Epidermal melanocyte (primary cell): ENCODE data around the gene MTLN.
"Not testable (repeated sequence)": the region's sequence is repeated elsewhere in the genome, so short reads cannot be mapped to it uniquely, and the experiment has no call there.

Experiments used
- DNase-seq: peaks from one replicate; pipeline ENCODE4 v3.0.0; 2011; ENCODE audit warnings: low spot score; ENCODE audit not compliant: insufficient read length

Gene MTLN, protein sequence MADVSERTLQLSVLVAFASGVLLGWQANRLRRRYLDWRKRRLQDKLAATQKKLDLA

GRCh38 chr2:110211938-110212858 lies at the start of gene MTLN:
Gene MTLN, minus strand, starts transcription at chr2:110212547. Its CDS starts 22 bp downstream, at chr2:110212525.
- peak; percentile 68 for DNase-seq

GRCh38 chr2:110261910-110262309 lies 49.6 kb upstream of the MTLN start:
- DNase-seq: not testable (repeated sequence)

GRCh38 chr2:110248081-110248795 lies 35.9 kb upstream of the MTLN start:
- not testable (repeated sequence) for DNase-seq

GRCh38 chr2:110245488-110246435 lies 33.4 kb upstream of the MTLN start:
- DNase-seq: not testable (repeated sequence)

DNA sequence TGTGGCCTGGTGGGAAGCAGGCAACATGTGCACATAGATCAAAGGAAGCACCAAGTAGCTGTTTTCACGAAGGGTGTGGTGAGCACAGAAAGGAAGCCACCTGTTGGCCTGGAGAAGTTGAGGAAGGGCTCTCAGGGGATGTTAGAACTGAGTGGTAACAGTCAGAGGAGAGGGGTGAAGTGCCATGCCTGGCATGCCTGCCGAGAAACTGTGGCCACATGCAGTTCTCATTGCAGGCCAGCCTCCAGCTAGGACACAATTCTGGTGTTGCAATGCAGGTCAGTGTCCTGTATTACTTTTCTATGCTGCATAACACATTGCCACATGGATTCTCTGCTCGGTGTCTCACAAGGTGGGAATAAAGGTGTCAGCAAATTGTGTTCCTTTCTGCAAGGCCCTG lies 30.9 kb upstream of the MTLN start:
- DNase-seq: not testable (repeated sequence)

DNA sequence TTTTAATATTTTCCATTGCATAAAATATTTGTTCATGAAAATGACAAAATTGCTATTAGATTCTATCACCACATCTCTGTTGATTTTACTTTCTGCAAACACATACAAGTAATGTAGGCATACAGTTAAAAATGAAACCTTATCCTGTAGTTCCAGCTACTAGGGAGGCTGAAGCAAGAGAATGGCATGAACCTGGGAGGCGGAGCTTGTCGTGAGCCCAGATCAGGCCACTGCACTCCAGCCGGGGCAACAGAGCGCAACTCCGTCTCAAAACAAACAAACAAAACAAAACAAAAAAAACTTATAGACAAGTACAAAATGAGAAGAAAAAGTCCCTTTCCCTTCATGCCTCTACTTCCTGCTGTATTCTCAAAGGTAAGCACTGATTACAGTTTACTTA lies 22.2 kb upstream of the MTLN start:
- not testable (repeated sequence) for DNase-seq

- not testable (repeated sequence) for DNase-seq
Observed at GRCh38 chr2:110229886-110230285, 17.5 kb upstream of the MTLN start.

- DNase-seq: not testable (repeated sequence)
Observed at GRCh38 chr2:110222626-110223025, 10.3 kb upstream of the MTLN start.

DNA sequence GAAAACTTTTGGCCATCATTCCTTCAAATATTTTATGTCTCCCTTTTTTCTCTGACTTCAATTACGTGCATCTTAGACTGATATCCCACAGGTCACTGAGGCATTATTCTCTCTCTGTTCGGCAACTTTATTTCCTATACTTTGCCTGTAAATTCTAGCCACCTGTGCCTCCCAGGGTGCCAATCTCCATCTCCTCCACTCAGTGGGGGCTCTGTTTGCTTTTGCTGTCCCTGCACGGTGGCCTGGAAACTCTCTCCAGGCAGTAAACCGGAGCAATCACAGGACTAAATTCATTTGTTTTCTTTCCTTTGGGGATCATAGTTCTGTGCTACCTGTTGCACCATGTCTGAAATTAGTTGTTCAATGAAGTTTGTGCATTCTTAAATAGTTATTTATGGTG lies 9.6 kb upstream of the MTLN start:
- DNase-seq: no peak

DNA sequence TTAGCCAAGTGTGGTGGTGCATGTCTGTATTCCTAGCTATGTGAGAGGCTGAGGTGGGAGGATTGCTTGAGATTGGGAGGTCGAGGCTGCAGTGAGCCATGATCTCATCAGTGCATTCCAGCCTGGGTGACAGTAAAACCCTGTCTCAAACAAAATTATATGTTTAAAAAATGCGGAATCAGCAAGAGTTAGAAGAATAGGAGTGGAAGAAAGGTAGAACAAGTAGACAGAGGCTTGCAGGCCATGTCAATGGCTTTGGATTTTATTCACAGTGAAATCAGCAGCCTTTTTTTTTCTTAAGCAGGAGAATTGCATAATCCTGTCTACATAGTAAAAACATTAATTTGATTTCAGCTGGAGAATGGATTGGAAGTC lies 7.8 kb upstream of the MTLN start:
- no peak for DNase-seq

DNA sequence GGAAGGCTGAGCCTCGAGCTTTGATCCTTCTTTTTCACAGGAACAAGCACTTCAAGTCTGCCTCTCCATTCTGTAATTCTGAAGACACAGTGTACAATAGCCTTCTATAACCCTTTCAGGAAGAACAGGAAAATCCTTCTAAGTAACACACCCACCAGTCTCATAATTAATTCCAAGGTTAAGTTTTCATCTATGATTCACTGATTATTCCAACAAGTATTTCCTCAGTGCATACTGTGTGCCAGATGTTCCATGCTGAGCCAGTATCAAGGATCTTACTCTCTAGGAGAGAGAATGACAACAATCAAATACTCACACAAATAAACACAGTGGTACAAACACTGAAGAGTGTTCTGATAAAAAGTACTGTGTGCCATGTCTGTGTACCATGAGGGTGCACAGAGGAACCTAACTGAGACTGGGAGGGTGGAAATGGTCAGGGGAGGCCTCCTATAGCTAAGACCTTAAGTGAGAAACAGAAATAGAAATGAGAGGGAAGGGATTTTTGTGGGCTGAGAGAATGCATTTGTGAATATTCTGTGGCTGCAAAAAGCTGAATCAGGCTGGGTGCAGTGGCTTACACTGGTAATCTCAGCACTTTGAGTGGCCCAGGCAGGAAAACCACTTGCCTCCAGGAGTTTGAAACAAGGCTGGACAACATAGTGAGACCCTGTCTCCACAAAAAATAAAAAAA lies 7.3 kb upstream of the MTLN start:
- no peak for DNase-seq

GRCh38 chr2:110218889-110219288 lies 6.5 kb upstream of the MTLN start:
- not testable (repeated sequence) for DNase-seq

DNA sequence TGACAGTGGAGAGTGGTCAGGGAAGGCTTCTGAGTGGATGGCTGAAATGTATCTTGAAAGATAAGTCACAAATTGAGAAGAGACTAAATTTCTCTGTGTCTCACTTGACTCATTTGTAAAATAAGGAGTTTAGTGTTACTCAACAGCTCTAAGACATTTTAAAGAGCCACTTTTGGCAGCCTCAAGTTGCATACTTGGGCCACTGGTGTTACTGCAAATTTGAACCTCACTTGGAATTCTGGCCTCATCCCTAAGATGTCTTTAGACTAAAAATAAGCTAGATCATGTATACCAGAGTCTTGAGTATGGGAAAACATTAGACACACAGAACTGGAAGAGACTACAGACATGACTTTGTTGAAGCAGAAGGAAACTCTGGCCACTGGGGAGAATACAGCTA lies 4.5 kb upstream of the MTLN start:
- no peak for DNase-seq

DNA sequence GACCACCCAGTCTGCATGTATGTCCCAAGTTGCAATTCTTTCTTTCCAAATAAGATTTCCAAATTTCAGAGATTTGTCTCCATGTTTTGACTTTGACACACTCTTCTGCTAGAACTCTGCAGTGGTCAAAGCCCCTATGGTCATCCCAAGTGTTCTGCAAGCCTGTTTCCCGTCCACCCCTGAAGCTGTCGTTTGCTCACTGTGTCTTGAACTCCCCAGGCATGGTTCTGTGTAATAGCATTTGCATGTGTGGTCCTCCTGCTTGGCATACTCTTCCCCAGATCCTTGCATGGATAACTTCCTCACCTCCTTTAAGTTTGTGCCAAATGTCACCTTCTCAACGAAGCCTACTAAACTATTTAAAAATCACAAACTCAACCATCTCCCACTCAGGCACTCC lies 3.9 kb upstream of the MTLN start:
- no peak for DNase-seq

GRCh38 chr2:110215566-110216158 lies 3.3 kb upstream of the MTLN start:
- no peak for DNase-seq

GRCh38 chr2:110215091-110215490 lies 2.7 kb upstream of the MTLN start:
- no peak for DNase-seq

DNA sequence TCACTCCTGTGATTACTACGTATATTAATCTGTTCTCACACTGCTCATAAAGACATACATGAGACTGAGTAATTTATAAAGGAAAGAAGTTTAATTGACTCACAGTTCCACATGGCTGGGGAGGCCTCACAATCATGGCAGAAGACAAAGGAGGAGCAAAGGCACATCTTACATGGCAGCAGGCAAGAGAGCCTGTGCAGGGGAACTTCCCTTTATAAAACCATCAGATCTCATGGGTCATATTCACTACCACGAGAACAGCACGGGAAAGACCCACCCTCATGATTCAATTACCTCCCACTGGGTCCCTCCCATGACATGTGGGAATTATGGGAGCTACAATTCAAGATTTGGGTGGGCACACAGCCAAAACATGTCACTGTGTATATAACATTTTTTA lies 1.2 kb upstream of the MTLN start:
- DNase-seq: not testable (repeated sequence)

DNA sequence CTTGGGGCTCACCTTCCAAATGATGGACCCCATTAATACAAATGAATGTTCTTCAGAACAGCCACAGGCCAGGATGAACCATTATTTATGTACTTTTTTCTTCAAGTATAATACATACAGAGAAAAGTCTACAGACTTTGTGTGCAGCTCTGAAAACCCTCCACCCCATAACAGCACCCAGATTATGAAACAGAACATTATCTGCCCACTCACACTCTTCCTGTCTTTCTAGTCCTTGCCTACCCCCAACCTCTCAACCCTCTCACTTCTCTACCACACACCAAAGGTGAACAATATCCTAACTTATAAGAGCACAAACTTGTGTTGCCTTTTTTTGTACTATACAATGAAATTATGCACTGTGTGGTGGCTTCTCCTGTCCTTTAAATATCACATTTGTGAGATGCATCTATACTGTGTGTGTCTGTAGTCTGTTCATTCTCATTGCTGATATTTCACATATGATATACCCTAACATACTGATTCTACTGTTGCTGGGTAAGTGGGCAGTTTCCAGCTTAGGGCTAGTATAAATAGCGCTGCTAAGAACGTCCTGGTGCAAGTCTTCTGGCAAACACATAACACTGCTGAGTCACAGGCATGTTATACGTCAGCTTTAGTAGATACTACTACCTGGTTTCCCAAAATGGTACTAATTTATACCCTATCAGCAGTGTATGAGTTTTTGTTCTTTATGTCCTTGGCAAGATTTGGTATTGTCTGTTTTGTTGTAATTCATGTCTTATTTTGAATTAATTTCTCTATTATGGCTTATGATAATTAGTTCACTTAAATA lies 6.5 kb downstream of the MTLN start:
- DNase-seq: no peak
